Stimulated activated CD4-positive, alpha-beta T cell treated with anti-CD3 and anti-CD28 coated beads, Interleukin-12 subunit alpha, Interleukin-12 subunit beta, amount 100 ng/mL, for 4 hours (primary cell): Measurements from ENCODE around the gene SUGCT.

Experiments
- DNase-seq: peaks from one replicate; pipeline ENCODE4 v3.0.0-alpha.2; 2020

The SUGCT gene

DNA sequence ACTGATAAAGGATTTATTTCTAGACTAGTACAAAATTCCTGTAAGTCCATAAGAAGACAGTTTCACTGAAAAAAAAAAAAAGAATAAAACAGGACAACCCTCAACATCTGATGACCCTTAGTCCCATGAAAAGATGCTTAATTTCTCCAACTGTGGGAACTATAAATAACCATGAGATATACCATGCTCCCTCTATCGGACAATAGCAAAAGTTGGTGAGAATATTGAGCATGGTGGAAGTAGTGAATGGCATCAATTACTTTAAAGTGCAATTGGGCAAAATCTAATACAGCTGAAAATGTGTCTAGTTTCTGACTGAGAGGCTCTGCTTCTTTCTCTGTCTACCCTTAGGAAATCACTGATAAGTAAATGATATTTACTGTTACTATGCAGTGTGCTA is 348.8 kb downstream of the SUGCT start:
- no peak for DNase-seq

DNA sequence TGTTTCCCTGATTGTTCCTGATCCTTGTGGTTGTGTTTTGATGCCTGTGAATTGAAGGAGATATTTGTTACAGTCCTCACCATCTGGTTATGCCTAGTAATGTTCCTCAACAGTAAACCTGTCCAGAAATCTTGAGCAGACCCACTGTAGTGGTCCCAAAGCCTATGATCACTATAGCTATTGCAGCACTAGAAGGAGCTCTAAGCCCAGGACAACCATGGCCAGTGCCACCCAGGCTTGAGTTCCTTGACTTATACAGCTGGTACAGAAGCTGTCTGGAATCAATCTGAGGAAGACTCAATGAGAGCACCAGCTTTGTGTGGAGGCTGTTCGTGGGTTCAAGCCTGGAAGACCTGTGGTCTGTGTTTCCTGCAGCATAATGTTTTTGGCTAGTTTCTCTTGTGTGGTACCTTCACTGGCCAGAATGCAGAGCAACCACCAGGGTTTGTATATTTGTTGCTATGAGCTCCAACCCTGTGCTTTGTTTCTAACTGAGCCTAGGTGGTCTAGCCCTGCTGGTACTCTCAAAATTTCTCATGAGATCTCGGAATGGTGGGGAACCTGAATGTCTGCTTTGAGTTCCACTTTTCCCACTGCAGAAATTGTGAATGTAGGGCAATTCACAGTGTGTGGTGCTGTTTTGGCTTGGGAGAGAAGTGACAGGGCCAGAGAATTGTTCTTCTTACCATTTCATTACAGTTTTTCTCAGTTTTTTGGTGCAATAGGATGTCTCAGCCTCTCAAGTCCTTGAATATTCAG is 355.2 kb downstream of the SUGCT start:
- no peak for DNase-seq

DNA sequence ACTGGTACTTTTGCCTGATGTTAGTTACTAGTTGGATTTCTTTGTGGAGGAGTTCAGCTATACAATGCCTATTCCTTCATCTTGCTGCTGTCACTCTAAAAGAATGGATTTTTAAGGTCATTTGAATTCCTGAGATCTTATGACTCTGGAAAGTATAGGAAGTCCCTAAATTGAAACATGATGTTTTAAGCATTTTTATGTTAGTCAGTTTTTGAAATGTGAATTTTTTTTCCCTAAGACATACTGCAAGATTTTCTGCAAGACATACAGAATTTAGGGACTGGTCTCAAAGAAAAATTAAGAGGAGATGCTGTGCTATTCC is 355.8 kb downstream of the SUGCT start:
- DNase-seq = no peak

DNA sequence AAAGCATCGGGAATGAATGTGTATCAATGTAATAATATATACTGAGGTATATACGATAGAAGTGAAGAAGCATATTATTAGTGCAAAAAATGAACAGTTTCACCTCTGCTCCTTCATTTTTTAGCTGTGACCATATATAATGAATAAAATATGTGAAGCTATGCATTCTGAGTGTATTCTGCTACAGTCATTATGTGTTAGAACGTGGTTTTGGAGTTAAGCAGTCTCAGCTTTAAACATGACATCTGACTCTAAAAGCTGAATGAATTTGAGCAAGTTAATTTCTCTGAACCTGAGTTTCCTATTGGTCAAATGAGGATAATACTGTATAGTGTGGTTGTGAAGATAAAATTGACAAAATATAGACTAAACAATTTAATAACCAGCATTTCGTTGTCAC is 358.1 kb downstream of the SUGCT start:
- no peak for DNase-seq

GRCh38 chr7:40493609-40494051 is 358.8 kb downstream of the SUGCT start:
- no peak for DNase-seq

DNA sequence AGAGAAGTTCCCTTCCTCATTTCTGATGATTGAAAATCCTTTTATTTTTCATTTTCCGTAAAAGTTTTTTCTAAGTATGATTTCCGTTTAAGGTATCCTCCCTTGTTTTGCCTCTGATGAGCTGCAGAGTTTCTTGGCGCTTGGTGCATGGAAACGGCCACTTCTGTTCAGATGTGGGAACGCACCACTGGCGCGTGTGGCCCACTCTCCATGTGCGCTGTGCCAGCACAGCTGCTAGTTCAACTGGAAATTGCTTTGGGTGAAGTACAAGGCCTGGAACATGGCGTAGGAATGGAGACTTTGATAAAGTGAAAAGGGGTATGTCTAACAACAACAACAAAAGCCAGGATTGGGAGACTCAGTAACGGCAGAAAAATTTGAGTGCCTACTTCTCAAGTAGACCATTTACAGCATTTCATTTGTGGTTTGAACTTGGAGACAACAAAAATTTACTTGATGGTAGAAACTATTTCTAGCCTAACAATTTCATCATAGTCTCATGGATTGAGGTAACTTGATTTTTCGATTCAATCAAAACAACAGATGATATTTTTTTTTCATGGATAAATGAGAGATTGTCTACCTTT is 364.2 kb downstream of the SUGCT start:
- DNase-seq = no peak

GRCh38 chr7:40499718-40500117 is 364.9 kb downstream of the SUGCT start:
- DNase-seq = no peak

GRCh38 chr7:40500219-40500618 is 365.4 kb downstream of the SUGCT start:
- no peak for DNase-seq

DNA sequence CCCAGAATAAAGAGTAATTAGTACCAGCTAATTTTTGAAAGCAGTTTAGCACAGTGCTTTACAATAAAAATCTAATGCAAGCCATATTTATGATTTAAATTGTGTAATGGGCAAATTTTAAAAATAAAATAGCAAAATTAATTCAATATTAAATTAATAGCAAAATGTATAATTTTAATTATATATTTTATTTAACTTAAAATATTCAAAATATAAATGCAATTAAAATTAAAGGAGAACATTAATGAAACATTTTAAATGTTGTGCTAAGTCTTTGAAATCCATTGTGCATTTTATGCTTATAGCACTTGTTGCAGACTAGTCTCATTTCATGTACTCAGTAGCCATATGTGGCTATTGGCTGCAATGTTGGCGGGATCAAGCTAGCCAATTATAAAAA is 367.6 kb downstream of the SUGCT start:
- no peak for DNase-seq

DNA sequence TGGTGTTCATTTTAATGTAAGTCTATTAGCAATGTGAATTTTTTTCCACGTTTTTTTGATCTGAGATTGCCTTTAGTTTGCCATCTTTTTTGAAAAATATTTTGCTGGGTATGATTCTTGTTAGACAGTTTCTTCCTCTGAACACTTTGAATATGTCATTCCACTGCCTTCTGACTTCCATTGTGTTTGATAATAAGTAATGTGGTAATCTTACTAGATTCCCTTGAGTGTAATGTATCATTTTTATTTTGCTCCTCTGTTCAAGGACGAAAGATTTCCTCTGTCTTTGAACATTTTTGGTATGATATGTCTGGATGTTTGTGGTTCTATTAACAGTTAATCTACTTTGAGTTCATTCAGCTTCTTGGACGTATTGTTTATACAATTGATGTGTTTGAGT is 371.4 kb downstream of the SUGCT start:
- no peak for DNase-seq

GRCh38 chr7:40507166-40507565 is 372.4 kb downstream of the SUGCT start:
- DNase-seq = no peak

GRCh38 chr7:40509287-40509996 is 374.6 kb downstream of the SUGCT start:
- no peak for DNase-seq

- no peak for DNase-seq
Observed at GRCh38 chr7:40516376-40516775, 381.6 kb downstream of the SUGCT start.

GRCh38 chr7:40519009-40519408 is 384.2 kb downstream of the SUGCT start:
- DNase-seq = no peak

DNA sequence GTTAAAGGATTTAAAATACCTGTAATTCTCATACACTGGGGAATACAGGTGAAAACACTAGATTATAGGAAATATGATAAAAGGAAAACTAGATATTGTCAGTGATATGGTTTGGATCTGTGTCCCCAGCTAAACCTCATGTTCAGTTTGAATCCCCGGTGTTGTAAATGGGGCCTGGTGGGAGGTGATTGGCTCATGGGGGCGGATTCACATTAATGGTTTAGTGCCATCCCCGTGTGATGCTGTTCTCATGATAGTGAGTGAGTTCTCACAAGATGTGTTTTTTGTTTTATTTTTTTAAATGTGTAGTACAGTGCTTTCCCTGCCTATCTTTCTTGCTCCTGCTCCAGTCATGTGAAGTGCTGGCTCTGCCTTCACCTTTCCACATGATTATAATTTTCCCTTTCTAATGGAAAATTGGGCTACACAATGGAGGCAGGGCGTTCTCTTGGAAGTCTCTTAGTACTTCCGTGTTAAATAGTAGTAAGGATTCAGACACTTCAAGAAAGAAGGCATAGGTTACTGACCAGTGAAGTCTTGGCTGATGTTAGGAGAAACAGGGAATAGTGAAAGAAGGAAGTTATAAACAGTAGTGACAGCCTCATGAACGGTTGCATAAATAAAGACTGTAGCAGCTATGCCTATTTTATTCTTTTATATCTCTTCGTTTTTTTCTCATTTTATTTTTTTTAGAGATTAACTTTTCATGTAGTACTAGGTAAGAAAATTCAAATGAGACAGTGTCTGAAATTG is 386.4 kb downstream of the SUGCT start:
- DNase-seq = no peak

DNA sequence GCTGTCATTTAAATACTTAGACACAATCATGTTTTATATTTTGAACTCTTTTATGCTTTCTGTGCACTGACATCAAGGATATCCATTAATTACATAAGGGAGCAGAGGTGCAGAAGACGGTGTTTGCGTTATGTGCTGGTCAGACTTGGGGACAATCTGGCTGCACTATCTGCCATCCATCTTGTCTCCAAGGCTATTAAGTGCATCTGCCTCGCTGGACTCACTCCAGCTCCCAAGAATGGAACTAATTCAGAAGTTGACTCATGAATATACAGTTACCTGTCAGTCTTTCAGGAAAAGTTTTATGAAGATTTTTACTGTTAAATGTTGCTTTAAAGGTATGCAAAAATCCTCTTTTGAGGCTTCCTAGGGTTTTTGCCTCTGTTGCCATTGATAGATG is 391.0 kb downstream of the SUGCT start:
- no peak for DNase-seq

GRCh38 chr7:40526951-40527715 is 392.3 kb downstream of the SUGCT start:
- DNase-seq = no peak

GRCh38 chr7:40527723-40528122 is 392.9 kb downstream of the SUGCT start:
- no peak for DNase-seq

- DNase-seq = no peak
Observed at GRCh38 chr7:40530292-40530691, 395.5 kb downstream of the SUGCT start.

DNA sequence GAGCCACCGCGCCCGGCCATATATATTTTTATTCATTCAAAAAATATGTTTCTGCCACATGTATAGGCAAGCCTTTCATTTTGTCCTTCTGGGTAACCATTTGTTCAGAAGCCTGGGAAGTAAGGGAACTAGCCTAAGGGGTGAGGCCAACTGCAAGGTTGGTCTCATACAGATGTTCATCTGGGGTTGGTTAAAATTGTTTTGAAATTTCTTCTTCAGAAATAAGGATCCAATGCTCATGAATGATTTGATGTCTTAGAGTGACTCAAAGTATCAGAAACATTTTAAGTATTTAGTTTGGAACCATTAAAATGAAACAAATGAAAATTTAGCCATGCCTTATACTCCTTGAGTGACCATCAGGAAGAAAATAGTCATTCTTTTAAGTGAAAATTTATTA is 397.2 kb downstream of the SUGCT start:
- DNase-seq = no peak

DNA sequence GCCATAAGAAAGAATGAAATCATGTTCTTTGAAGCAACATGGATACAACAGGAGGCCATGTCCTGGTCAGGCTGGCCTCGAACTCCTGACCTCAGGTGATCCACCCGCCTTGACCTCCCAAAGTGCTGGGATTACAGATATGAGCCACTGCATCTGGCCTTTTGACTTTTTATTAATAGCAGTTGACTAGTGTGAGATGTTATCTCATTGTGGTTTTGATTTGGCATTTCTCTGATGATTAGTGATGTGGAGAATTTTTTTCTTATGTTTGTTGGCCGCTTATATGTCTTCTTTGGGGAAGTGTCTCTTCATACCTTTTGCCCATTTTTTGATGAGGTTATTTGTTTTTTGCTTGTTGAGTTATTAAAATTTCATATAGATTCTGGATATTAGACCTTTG is 400.9 kb downstream of the SUGCT start:
- DNase-seq = no peak

DNA sequence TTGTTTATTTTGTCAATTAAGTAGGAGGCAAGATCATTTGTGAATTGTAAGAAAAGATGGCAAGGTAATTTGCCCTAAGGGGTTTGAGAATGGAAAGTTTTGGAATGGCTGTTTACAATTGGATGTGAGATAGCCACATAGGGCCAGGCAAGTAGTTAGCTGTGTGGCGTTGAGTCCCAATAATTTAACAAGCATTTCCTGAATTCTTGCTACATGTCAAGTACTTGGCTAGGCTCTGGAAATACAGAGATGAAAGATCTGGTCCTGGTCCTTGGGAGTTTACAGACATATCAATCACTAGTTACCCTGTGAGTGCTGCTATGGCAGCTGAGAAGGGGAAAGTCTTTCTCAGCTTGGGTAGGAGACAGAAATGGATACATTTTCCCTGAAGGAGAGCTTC is 401.6 kb downstream of the SUGCT start:
- DNase-seq = no peak

DNA sequence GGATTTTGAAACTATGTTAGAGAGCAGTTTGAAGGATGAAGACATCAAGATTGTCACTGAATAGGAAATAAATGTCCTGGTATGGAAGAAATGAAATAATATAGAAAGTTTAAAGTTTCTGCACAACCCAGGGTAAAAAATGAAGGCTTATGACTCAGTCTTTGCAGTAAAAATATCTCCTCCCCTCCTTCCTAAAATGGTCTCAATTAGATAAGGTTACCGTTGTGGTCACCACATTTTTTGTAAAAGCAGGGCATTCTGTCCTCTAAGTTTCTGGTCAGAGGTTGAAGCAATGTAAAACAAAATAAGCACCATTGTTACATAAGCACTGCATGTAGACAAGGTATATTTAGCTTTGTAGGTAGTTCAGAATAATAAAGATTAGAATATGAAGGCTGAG is 403.5 kb downstream of the SUGCT start:
- no peak for DNase-seq
